Omental fat pad (tissue), 4 donors: Measurements from ENCODE around the gene TMBIM4. TPM values are rescaled to one million over a fixed set of nuclear protein-coding genes. Genes with fewer than 3 reads are reported as not detected.

Source experiments
- ATAC-seq: fragments of 150-250 bp; one replicate; pipeline ENCODE4 v1.9.1; 2016; ENCODE audit warnings: mild to moderate bottlenecking, moderate library complexity; ENCODE audit not compliant: low FRiP score
- DNase-seq: peaks from one replicate; pipeline ENCODE4 v3.0.0-alpha.2; 2019; ENCODE audit warnings: low spot score
- total RNA-seq, 4 donors: library from RNA; depleted of rRNA; stranded (reverse); fragments of >200 nt; gene quantifications; one replicate each; pipeline ENCODE4 v1.1.0, GENCODE V29; 2016
- TF ChIP-seq, protein P1 (sequence below), 3 donors: fragments of 450-650 bp; IDR thresholded peaks; one replicate each; pipeline ENCODE4 v1.5.1; 2016 to 2017; ENCODE audit warnings: antibody characterized with exemption in 3 of 3, mild to moderate bottlenecking in 3 of 3, moderate library complexity in 2 of 3

Gene TMBIM4
- total RNA-seq, 4 donors from 2014 or later: 137 to 231 (median 209) TPM

GRCh38 chr12:66127650-66128049 lies 42.1 kb downstream of the TMBIM4 start:
- TF ChIP-seq, protein P1, sequence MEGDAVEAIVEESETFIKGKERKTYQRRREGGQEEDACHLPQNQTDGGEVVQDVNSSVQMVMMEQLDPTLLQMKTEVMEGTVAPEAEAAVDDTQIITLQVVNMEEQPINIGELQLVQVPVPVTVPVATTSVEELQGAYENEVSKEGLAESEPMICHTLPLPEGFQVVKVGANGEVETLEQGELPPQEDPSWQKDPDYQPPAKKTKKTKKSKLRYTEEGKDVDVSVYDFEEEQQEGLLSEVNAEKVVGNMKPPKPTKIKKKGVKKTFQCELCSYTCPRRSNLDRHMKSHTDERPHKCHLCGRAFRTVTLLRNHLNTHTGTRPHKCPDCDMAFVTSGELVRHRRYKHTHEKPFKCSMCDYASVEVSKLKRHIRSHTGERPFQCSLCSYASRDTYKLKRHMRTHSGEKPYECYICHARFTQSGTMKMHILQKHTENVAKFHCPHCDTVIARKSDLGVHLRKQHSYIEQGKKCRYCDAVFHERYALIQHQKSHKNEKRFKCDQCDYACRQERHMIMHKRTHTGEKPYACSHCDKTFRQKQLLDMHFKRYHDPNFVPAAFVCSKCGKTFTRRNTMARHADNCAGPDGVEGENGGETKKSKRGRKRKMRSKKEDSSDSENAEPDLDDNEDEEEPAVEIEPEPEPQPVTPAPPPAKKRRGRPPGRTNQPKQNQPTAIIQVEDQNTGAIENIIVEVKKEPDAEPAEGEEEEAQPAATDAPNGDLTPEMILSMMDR (IDR thresholded peaks at IDR 0.05): no peak
- ATAC-seq: peak; percentile 71
- DNase-seq: no peak

GRCh38 chr12:66120477-66120876 lies 49.3 kb downstream of the TMBIM4 start:
- TF ChIP-seq, protein P1 (IDR thresholded peaks at IDR 0.05): no peak
- DNase-seq (no peak), ATAC-seq (no peak)

- DNase-seq: no peak
- TF ChIP-seq, protein P1 (IDR thresholded peaks at IDR 0.05): no peak
- ATAC-seq: no peak
Measured at GRCh38 chr12:66119870-66120241, 49.9 kb downstream of the TMBIM4 start.

GRCh38 chr12:66119229-66119869 lies 50.4 kb downstream of the TMBIM4 start:
- ATAC-seq: no peak

GRCh38 chr12:66118240-66118891 lies 51.4 kb downstream of the TMBIM4 start:
- DNase-seq (no peak), ATAC-seq (no peak)
- TF ChIP-seq, protein P1 (IDR thresholded peaks at IDR 0.05): no peak

More at GRCh38 chr12:66119229-66119869, 50.4 kb downstream of the TMBIM4 start:
- TF ChIP-seq, protein P1 (IDR thresholded peaks at IDR 0.05): no peak
- no peak for DNase-seq

DNA sequence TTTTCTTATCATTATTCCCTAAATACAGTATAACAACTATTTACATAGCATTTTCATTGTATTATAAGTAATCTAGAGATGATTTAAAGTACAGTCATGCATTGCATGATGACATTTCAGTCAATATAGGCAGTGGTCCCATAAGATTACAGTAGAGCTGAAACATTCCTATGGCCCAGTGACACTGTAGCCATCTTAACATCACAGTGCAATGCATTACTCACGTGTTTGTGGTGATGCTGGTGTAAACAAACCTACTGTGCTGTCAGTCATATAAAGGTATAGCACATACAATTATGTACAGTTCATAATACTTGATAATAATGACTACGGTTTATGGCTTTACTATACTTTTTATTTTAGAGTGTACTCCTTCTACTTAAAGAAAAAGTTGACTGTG lies 52.6 kb downstream of the TMBIM4 start:
- DNase-seq (no peak), ATAC-seq (no peak)
- TF ChIP-seq, protein P1 (IDR thresholded peaks at IDR 0.05): no peak

DNA sequence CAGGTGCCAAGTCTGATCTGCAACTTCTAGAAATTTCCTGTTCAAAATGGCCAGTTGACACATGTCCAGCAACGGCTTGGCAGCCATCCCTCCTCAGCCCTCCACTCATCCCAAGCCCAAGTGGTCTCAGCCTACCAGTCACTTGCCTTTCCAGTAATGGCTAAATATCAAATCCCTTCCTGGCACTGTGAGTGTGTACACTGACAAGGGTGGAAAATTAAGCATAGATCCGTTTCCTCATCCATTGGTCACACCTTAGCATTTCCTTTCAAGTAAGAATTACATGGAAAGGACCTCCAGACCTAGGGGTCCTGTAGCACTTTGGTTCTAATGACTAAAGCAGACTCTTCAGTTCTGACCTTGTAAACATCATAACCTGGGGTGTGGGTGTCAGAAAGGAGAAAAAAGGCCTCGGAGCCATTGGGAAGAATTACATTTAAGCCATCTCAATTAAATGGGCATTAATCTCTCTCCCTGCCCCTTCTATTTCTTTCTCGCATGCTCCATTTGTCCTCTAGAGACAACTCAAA lies 54.7 kb downstream of the TMBIM4 start:
- TF ChIP-seq, protein P1 (IDR thresholded peaks at IDR 0.05): no peak
- ATAC-seq: no peak
- no peak for DNase-seq
